ENCODE data around the gene AKT2. TPM values are rescaled to one million over a fixed set of nuclear protein-coding genes. Genes with fewer than 3 reads are reported as not detected.

The AKT2 gene
- total RNA-seq, 1 experiment from 2014 or later: 149 TPM

GRCh38 chr19:40190891-40191835 is 94.0 kb downstream of the AKT2 start, which contains the start of gene MAP3K10:
Gene MAP3K10, plus strand, starts transcription at chr19:40191426. Its CDS starts 606 bp downstream, at chr19:40192032.
- Histone ChIP-seq H2AFZ (peak within 1 kb of the TSS; percentile 100), H3K4me2 (peak within 1 kb of the TSS; percentile 85), H3K9me2 (ENCODE audit: insufficient read depth) (no peaks in the 10 kb centered on the region), H3F3A (ENCODE audit: insufficient read depth, low read depth) (peaks cover 13% of the 10 kb centered on the region; the same call in 1 of the 2 replicates), H3K4me1 (replicated peaks; ENCODE audit: insufficient read depth) (peaks cover 11% of the 10 kb centered on the region; the same call in 1 of the 2 replicates), H3K27ac (peak within 1 kb of the TSS; percentile 5; the same call in 1 of the 2 replicates), H4K20me1 (ENCODE audit: insufficient read depth) (no peaks in the 10 kb centered on the region; the same call in 1 of the 2 replicates), H3K4me3 (peak within 1 kb of the TSS; percentile 98), H3K9me3 (ENCODE audit: insufficient read depth, low read depth) (no peaks in the 10 kb centered on the region), H3K27me3 (ENCODE audit: insufficient read depth, low read depth) (no peaks in the 10 kb centered on the region), H3K36me3 (ENCODE audit: low read depth) (no peaks in the 10 kb centered on the region), H3K79me2 (ENCODE audit: low read depth) (0 out of 2 replicates have a peak, but pooled peaks cover 4% of the 10 kb centered on the region)
- DNase-seq: peak in 1 of 2 experiments; percentile 59
- ChIA-PET CTCF (interaction anchor here (0.6 to 0.7 kb wide), 2 partner anchors 25 to 384 kb away, joined by 3 to 5 read pairs; no protein-coding TSS in a partner anchor), POLR2A (ENCODE audit: unreplicated experiment) (interaction anchor here (0.5 to 0.9 kb wide), 3 partner anchors 100 to 800 kb away, joined by 3 to 6 read pairs (median 5); partner anchors contain the start of genes RAB4B and ZNF780A)
- no TSS peak for BruUV-seq (replicated peaks)
- intact Hi-C loops (cut with micrococcal nuclease; ENCODE audit: unreplicated experiment): no loop called here
- TF ChIP-seq EZH2 (IDR thresholded peaks at IDR 0.05; ENCODE audit: low read depth) (no peak), CTCF (conservative IDR thresholded peaks at IDR 0.05) (no peak)

GRCh38 chr19:40184273-40184672 is 100.9 kb downstream of the AKT2 start:
- Histone ChIP-seq H2AFZ (no peak overlapping the region), H4K20me1 (ENCODE audit: insufficient read depth) (no peaks in the 10 kb centered on the region), H3K79me2 (ENCODE audit: low read depth) (no peaks in the 10 kb centered on the region), H3K4me2 (no peak overlapping the region), H3K4me3 (no peak overlapping the region), H3F3A (ENCODE audit: insufficient read depth, low read depth) (no peaks in the 10 kb centered on the region), H3K9me3 (ENCODE audit: insufficient read depth, low read depth) (no peaks in the 10 kb centered on the region), H3K27ac (no peak overlapping the region), H3K9me2 (ENCODE audit: insufficient read depth) (no peaks in the 10 kb centered on the region), H3K36me3 (ENCODE audit: low read depth) (no peaks in the 10 kb centered on the region), H3K27me3 (ENCODE audit: insufficient read depth, low read depth) (no peaks in the 10 kb centered on the region), H3K4me1 (replicated peaks; ENCODE audit: insufficient read depth) (no peaks in the 10 kb centered on the region)
- POLR2A ChIA-PET (ENCODE audit: unreplicated experiment): interaction anchor here (0.7 kb wide), 1 partner anchor 36 kb away, joined by 5 read pairs; no protein-coding TSS in a partner anchor
- intact Hi-C loops (cut with micrococcal nuclease; ENCODE audit: unreplicated experiment): no loop called here
- DNase-seq: no peak
- BruUV-seq (replicated peaks): no TSS peak
- CTCF ChIA-PET: no interaction called here
- TF ChIP-seq CTCF (conservative IDR thresholded peaks at IDR 0.05) (no peak), EZH2 (IDR thresholded peaks at IDR 0.05; ENCODE audit: low read depth) (no peak)

Small RNAs within 50 kb of the gene (microRNA-seq; reads per million reads assigned to microRNA genes)
- gene MIR641 (ENCODE audit: borderline number of aligned reads, borderline replicate concordance): 32.3 reads per million, percentile 36 among the genes with 10 or more reads in this experiment

Other genes with a start within 250 kb of the AKT2 start
- gene ZNF780B, start 229.1 kb downstream of the AKT2 start, total RNA-seq (2021): 13.1 and 20.0 TPM in 2 replicates
- gene ZNF780A, start 194.4 kb downstream of the AKT2 start, total RNA-seq (2021): 14.6 and 15.5 TPM in 2 replicates
- gene MAP3K10, start 93.9 kb downstream of the AKT2 start, total RNA-seq (2021): 26.9 and 29.5 TPM in 2 replicates
- gene TTC9B, start 67.0 kb downstream of the AKT2 start, total RNA-seq (2021): 0.50 and 0.59 TPM in 2 replicates
- gene CCNP, start 58.7 kb downstream of the AKT2 start, total RNA-seq (2021): 0.63 and 0.93 TPM in 2 replicates
- gene C19orf47, start 63.1 kb upstream of the AKT2 start, total RNA-seq (2021): 17.3 and 21.2 TPM in 2 replicates
- 146 and 187 TPM in 2 replicates for gene PLD3, start 63.4 kb upstream of the AKT2 start, total RNA-seq (2021)
- 0.37 and 0.38 TPM in 2 replicates for gene HIPK4, start 104.8 kb upstream of the AKT2 start, total RNA-seq (2021)
- 6.6 and 9.2 TPM in 2 replicates for gene PRX, start 128.0 kb upstream of the AKT2 start, total RNA-seq (2021)
- gene SERTAD1, start 140.6 kb upstream of the AKT2 start, total RNA-seq (2021): 7.8 and 8.5 TPM in 2 replicates
- gene SERTAD3, start 159.0 kb upstream of the AKT2 start, total RNA-seq (2021): 35.9 and 41.4 TPM in 2 replicates
- 204 and 239 TPM in 2 replicates for gene BLVRB, start 180.4 kb upstream of the AKT2 start, total RNA-seq (2021)
- 0.48 and 0.85 TPM in 2 replicates for gene SPTBN4, start 181.7 kb upstream of the AKT2 start, total RNA-seq (2021)

Measured in PC-9 (cell line).